Right lung (tissue), 5 donors: ENCODE data around the gene CXorf38. TPM values are rescaled to one million over a fixed set of nuclear protein-coding genes. Genes with fewer than 3 reads are reported as not detected.
A peak's percentile ranks its signal among the peaks of the same experiment; 100 is the strongest.
"Not testable (repeated sequence)": the region's sequence is repeated elsewhere in the genome, so short reads cannot be mapped to it uniquely, and the experiment has no call there.

Experiments used
- DNase-seq, 2 donors: peaks; one replicate each; pipeline ENCODE4 v3.0.0-alpha.2; 2013
- polyA plus RNA-seq, 5 donors: library from polyadenylated mRNA; unstranded; fragments of 120-200 nt; gene quantifications; one replicate each; pipeline versions ENCODE4 v1.2.1 to v1.2.3, GENCODE V29; 2013; ENCODE audit warnings: inconsistent platforms in 1 of 5, low replicate concordance in 1 of 5; ENCODE audit not compliant: insufficient read length in 5 of 5, insufficient read depth in 1 of 5

CXorf38 gene
- polyA plus RNA-seq, 5 donors: 10.2 to 12.6 (median 11.5) TPM

DNA sequence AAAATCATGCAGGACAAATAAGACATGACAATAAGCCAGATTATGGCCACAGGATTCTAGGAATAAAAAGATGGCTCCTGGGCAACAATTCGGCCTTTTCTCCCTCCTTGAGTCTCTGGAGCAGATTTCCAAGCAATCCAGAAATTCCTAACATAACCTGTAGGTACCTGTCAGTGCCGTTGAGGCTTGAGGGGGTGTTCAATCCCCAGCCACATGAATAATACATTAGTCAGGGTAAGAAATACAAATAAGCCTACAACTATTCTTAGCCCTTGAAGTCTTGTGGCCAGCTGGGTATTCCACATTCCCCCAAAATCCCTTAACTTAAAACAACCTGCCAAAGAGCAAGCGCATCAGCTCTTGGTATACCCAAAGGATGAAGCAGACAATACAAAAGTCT is 9.7 kb downstream of the CXorf38 start:
- no peak for DNase-seq

DNA sequence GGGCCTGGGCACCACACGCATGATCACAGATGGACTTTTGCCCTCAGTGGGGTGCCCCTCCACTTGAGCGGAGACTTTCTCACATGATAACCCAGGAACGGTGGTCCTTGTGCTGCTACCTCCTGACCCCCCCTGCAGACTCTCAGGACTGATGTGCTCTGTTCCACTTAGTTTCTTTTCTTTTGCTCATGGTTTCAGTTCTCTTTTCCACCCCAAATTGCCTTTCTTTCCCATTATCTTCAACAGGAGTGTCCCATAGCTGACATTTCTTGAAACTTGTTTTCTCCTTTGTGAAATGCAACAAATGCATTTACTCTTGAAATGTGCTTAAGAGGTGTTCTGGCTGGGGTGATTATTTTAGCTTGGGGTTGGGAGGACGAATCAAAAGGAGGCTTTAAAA is 15.2 kb downstream of the CXorf38 start:
- DNase-seq: no peak

- no peak for DNase-seq
These were observed 18.9 kb downstream of the CXorf38 start for GRCh38 chrX:40628506-40628905.

GRCh38 chrX:40625294-40625693 is 22.1 kb downstream of the CXorf38 start:
- DNase-seq: no peak

DNA sequence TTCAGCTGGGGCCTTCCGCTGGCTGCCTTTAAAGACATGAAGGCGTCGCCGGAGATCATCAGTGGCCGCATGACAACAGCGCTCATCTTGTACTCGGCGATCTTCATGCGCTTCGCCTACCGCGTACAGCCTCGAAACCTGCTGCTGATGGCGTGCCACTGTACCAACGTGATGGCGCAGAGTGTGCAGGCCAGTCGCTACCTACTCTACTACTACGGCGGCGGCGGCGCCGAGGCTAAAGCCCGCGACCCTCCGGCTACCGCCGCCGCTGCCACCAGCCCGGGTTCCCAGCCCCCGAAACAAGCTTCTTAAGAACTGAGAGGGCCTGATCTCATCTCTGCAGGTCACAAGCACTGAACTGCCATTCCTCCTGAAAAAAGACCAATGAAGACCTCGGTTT is 23.7 kb downstream of the CXorf38 start:
- no peak for DNase-seq

DNA sequence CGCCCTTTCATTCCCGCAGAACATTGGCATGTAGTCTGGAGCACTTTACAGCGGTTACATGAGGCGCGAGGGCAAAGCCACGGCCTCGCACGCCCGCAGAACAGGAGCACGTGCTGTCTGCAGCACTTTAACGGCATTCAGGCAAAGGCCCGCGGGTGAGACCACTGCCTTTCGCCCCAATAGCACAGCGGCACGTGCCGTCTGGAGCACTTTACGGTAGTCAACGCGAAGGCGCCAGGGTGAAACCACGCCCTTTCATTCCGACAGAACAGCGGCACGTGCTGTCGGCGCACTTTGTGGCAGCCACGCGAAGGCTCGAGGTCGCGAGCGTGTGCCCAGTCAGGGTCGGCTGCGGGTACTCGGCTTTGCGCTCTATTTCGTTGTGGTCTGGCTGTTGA is 24.2 kb downstream of the CXorf38 start, which contains the start of gene MPC1L:
MPC1L (plus strand) TSS at position 290 of the 398 bp plus-strand sequence. CDS start 138 bp downstream, outside the sequence.
- no peak for DNase-seq

GRCh38 chrX:40622479-40623138 is 24.8 kb downstream of the CXorf38 start:
- DNase-seq: no peak

DNA sequence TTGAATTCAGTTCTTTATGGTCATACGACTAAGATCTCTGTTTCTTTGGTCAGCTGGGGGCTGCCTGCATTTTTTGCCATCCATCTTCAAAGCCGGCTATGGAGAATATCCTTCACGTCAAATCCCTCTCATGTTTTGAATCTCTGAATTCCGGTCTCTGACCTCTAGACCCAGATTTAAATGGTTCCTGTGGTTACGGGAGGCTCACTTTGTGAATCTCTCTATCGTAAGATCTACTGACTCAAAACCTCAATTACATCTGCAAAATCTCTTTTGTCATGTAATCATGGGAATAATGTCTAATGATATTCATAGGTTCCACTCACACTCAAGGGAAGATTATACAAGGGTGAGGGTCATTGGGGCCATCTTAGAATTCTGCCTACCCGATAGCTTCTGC is 29.8 kb downstream of the CXorf38 start:
- DNase-seq: no peak

DNA sequence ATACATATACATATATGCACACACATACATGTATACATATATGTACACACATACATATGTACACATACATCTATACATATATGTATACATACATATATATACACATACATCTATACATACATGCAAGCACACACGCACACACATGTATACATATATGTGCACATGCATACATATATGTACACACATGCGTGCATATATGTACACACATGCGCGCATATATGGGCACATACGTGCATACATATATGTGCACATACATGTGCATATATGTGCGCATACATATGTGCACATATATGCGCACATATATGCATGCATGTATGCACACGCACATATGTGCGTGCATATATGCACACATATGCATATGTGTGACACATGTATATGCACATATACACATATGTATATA is 31.4 kb downstream of the CXorf38 start:
- no peak for DNase-seq

DNA sequence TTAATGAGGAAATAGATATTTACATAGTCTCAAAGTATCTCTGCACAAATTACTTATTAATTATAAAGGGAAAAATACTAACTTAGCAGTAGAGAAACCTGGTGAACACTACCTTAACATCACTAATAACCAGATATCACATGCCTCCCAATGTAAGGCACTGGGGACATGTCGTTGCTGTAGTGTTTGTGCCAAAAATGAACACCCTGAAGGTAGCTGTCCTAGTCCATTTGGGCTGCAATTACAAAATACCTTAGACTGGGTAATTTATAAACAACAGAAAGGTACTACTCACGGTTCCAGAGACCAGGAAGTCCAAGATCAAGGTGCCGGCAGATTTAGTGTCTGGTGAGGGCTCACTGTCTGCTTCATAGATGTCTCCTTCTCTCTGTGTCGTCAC is 34.9 kb downstream of the CXorf38 start:
- DNase-seq: no peak

DNA sequence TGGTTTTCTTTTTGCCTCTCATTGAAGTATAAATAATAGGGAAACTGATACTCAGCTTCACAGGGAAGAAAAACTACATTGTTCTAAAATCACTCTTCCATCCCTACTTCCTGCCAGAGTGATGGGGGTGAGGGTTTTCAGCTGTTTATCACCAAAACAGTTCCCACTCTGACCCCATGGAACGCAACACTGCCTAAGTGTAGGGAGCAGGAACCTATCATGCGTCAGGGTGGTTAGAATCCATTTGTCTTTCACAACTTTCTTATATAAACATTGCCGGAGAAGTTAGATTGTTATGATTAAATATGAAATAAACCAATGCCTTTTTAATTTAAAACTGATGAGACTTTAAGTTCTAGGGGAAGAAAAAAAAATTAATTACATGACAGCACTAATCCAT is 40.0 kb downstream of the CXorf38 start:
- no peak for DNase-seq

- DNase-seq: no peak
These were observed 43.9 kb downstream of the CXorf38 start for GRCh38 chrX:40603446-40603845.

- not testable (repeated sequence) for DNase-seq
These were observed 57.6 kb downstream of the CXorf38 start for GRCh38 chrX:40589616-40590321.

GRCh38 chrX:40587623-40588022 is 59.7 kb downstream of the CXorf38 start:
- DNase-seq: not testable (repeated sequence)

DNA sequence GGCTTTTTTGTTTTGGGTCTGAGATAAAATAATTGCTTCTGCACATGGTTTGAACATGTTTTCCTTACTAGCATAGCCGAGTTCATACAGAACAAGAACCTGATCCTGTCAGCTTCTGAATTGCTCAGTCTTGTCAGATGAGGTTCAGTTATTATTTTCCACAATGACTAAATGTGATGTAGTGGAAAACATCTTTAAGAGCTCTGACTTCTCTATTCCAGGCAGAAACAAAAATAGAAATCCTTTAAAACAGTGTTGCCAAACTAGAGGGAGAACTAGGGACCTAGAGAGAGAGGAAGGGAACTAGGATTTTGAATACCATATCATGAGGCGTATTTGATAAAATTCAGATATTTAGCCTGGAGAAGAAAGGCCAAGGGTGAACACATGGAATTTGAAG is 64.5 kb downstream of the CXorf38 start:
- no peak for DNase-seq

DNA sequence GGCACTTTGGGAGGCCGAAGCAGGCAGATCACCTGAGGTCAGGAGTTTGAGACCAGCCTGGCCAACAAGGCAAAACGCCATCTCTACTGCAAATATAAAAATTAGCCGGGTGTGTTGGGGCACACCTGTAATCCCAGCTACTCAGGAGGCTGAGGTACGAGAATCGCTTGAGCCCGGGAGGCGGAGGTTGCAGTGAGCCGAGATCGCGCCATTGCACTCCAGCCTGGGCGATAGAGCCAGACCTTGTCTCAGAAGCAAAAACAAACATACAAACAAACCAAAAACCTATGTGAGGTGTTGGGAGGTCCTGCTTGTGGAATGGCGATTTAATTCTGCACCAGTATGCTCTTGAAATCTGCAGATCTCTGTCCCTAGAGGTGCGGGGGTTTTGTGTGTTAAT is 65.2 kb downstream of the CXorf38 start:
- DNase-seq: not testable (repeated sequence)

DNA sequence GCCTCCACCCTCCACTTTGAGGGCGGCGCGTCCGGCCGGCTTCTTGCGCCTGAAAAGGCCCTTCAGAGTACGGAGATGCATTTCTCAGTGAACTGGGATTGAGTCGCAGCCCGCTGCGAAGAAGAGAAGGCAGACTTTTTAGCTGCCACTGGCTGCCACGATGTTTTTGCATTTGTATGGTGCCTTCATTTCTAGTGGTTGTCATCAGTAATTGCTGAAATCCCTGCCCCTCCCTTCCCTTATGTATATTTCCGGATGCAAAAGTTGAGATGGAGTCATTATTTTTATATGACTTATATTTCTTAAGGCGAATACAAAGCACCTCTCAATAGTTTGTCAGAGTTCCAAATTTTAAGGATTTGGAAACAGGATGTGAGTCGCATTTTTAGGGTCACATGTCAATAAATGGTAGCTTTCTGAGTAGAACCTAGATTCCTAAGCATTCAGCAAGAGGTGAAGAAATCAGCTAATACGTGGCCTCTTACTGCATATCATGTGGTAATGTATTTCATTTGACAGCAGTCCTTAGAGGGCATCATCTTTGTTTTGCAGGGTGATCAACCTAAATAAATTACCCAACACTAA is 65.9 kb downstream of the CXorf38 start:
- DNase-seq: peak in 1 of 2 donors; percentile 6

DNA sequence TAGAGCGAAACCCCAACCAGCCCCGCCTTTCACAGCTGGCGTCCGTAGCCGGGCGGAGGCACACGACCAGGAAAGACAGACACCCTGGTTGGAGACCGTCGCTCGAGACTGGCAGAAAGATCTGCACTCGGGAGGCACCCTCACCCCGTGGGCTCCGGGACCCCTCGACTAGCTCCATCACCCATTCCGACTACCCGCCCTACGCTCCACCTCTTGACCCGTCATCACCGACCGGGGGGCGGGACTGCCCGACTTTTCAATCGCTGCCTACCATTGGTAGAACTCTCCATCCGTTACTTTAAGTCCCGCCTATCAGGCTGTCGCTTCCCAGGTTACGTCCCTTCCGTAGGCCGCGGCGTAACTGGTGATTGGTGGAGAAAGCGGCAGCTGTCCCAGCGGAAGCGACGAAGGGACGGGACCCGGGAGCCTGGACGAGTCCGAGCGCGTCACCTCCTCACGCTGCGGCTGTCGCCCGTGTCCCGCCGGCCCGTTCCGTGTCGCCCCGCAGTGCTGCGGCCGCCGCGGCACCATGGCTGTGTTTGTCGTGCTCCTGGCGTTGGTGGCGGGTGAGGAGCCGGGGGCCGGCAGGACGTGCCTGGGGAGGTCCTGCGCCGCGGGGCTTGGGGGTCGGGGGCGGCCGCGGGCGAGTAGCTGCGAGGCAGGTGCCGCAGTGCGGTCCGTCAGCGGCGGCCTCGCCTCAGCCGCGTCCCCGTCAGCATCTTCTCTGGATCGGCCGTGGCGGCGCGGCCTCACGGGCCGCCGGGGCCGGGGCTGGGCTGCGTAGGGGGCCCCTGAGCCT is 66.6 kb downstream of the CXorf38 start, which contains the start of gene ATP6AP2:
ATP6AP2 (plus strand) TSS at position 434 of the 799 bp plus-strand sequence; CDS start at position 530, 96 bp downstream.
- DNase-seq: peak; percentile 89 to 90

DNA sequence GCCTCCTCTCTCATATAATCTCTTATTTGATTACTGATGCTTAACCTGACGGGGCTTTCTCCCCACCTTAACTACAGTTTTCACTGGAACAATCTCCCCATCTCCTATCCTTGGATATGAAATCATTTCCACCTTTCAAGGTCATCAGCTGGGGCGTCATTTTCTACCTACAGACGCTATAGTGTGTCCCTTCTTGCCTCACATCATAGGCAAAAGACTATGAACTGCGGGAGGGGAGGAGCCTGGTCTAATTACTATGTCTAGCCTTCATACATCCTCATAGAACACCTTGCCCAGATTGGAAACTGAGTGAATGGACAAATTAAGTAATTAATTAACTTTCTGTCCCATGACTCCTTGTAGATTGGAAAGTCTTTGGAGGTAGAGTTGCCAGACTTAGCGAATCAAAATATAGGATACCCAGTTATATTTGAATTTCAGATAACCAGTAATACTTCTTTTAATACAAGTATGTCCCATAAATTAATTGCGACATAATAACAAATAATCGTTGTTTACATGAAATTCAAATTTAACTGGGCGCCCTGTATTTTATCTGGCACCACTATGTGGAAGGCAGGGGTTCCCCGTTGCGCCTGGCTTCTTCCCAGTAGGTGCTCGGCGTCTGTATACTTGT is 67.3 kb downstream of the CXorf38 start:
- no peak for DNase-seq

GRCh38 chrX:40579141-40579540 is 68.2 kb downstream of the CXorf38 start:
- DNase-seq: no peak

- no peak for DNase-seq
These were observed 69.2 kb downstream of the CXorf38 start for GRCh38 chrX:40578039-40578695.
